ENCODE data around the gene GLIS1. TPM values are rescaled to one million over a fixed set of nuclear protein-coding genes. Genes with fewer than 3 reads are reported as not detected.

GLIS1 gene
- total and polyA plus RNA-seq, 2 experiments from 2014 or later, result 0.26 to 0.31 TPM

DNA sequence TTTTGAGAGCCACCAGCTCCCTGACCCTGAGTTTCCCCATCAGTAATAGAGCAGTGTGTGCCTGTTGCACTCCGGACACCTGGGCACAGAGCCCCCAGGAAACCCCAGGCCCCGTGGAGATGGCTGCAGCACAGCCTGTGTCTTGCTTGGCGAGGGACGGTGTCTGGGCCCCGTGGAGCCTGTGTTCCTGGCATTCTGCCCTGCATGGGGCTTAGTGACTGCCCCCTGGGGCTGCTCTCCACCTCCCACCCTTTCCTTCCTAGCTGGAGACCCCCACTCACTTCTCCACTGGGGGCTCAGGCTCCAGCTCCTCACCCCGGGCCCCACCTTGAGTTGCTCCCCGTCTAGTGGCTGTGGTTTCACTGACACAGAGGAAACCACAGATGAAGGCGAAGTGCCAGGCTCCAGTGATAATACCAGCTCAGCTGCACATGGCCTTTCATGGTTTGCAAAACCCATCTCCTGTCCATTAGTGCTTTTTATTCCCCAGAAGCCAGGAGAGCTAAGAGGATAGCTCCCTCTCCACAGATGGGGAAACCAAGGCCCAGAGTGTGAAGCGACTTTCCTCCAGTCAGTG, 240.3 kb downstream of the GLIS1 start:
- Histone ChIP-seq H2AFZ (no peak overlapping the region), H3F3A (replicated peaks; ENCODE audit: low read depth) (no peaks in the 10 kb centered on the region), H3K4me2 (no peak overlapping the region), H3K79me2 (replicated peaks; ENCODE audit: insufficient read depth) (no peaks in the 10 kb centered on the region), H3K27ac (ENCODE audit: low read depth) (no peak overlapping the region), H3K4me3 (no peak overlapping the region), H3K27me3 (ENCODE audit: insufficient read depth) (no peaks in the 10 kb centered on the region), H4K20me1 (replicated peaks; ENCODE audit: insufficient read depth) (no peaks in the 10 kb centered on the region), H3K9me2 (ENCODE audit: insufficient read depth) (no peaks in the 10 kb centered on the region), H3K4me1 (ENCODE audit: insufficient read depth) (peaks cover 3% of the 10 kb centered on the region; the same call in 1 of the 2 replicates), H3K36me3 (ENCODE audit: insufficient read depth) (no peaks in the 10 kb centered on the region)
- DNase-seq (ENCODE audit: low spot score) (no peak), ATAC-seq (no peak)
- Mint-ChIP-seq H3K27me3 (ENCODE audit: insufficient read depth, low read depth, poor library complexity) (peaks cover 24% of the 10 kb centered on the region), H3K4me3 (no peak overlapping the region), H3K36me3 (ENCODE audit: low read depth) (no peaks in the 10 kb centered on the region), H3K4me1 (peaks cover 15% of the 10 kb centered on the region), H3K27ac (no peak overlapping the region), H3K9me3 (no peaks in the 10 kb centered on the region)
- TF ChIP-seq POLR2AphosphoS5 (IDR thresholded peaks at IDR 0.05; ENCODE audit: low read depth) (no peak), ZNF114 (CRISPR knock-in tag; IDR thresholded peaks at IDR 0.05) (no peak), ZNF331 (CRISPR knock-in tag; IDR thresholded peaks at IDR 0.05; ENCODE audit: low read depth) (no peak), EZH2 (IDR thresholded peaks at IDR 0.05; ENCODE audit: low read depth, unreplicated experiment) (no peak), JUNB (IDR thresholded peaks at IDR 0.05; ENCODE audit: unreplicated experiment) (no peak), CREB1 (CRISPR knock-in tag; IDR thresholded peaks at IDR 0.05; ENCODE audit: low read depth) (no peak), STAT1 (IDR thresholded peaks at IDR 0.05; ENCODE audit: unreplicated experiment) (no peak), NANOG (IDR thresholded peaks at IDR 0.05; ENCODE audit: borderline replicate concordance) (no peak), EZH2phosphoT487 (IDR thresholded peaks at IDR 0.05; ENCODE audit: unreplicated experiment) (no peak)
- TF ChIP-seq, protein P1, sequence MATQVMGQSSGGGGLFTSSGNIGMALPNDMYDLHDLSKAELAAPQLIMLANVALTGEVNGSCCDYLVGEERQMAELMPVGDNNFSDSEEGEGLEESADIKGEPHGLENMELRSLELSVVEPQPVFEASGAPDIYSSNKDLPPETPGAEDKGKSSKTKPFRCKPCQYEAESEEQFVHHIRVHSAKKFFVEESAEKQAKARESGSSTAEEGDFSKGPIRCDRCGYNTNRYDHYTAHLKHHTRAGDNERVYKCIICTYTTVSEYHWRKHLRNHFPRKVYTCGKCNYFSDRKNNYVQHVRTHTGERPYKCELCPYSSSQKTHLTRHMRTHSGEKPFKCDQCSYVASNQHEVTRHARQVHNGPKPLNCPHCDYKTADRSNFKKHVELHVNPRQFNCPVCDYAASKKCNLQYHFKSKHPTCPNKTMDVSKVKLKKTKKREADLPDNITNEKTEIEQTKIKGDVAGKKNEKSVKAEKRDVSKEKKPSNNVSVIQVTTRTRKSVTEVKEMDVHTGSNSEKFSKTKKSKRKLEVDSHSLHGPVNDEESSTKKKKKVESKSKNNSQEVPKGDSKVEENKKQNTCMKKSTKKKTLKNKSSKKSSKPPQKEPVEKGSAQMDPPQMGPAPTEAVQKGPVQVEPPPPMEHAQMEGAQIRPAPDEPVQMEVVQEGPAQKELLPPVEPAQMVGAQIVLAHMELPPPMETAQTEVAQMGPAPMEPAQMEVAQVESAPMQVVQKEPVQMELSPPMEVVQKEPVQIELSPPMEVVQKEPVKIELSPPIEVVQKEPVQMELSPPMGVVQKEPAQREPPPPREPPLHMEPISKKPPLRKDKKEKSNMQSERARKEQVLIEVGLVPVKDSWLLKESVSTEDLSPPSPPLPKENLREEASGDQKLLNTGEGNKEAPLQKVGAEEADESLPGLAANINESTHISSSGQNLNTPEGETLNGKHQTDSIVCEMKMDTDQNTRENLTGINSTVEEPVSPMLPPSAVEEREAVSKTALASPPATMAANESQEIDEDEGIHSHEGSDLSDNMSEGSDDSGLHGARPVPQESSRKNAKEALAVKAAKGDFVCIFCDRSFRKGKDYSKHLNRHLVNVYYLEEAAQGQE (IDR thresholded peaks at IDR 0.05; ENCODE audit: unreplicated experiment), result no peak
- TF ChIP-seq, protein P2, sequence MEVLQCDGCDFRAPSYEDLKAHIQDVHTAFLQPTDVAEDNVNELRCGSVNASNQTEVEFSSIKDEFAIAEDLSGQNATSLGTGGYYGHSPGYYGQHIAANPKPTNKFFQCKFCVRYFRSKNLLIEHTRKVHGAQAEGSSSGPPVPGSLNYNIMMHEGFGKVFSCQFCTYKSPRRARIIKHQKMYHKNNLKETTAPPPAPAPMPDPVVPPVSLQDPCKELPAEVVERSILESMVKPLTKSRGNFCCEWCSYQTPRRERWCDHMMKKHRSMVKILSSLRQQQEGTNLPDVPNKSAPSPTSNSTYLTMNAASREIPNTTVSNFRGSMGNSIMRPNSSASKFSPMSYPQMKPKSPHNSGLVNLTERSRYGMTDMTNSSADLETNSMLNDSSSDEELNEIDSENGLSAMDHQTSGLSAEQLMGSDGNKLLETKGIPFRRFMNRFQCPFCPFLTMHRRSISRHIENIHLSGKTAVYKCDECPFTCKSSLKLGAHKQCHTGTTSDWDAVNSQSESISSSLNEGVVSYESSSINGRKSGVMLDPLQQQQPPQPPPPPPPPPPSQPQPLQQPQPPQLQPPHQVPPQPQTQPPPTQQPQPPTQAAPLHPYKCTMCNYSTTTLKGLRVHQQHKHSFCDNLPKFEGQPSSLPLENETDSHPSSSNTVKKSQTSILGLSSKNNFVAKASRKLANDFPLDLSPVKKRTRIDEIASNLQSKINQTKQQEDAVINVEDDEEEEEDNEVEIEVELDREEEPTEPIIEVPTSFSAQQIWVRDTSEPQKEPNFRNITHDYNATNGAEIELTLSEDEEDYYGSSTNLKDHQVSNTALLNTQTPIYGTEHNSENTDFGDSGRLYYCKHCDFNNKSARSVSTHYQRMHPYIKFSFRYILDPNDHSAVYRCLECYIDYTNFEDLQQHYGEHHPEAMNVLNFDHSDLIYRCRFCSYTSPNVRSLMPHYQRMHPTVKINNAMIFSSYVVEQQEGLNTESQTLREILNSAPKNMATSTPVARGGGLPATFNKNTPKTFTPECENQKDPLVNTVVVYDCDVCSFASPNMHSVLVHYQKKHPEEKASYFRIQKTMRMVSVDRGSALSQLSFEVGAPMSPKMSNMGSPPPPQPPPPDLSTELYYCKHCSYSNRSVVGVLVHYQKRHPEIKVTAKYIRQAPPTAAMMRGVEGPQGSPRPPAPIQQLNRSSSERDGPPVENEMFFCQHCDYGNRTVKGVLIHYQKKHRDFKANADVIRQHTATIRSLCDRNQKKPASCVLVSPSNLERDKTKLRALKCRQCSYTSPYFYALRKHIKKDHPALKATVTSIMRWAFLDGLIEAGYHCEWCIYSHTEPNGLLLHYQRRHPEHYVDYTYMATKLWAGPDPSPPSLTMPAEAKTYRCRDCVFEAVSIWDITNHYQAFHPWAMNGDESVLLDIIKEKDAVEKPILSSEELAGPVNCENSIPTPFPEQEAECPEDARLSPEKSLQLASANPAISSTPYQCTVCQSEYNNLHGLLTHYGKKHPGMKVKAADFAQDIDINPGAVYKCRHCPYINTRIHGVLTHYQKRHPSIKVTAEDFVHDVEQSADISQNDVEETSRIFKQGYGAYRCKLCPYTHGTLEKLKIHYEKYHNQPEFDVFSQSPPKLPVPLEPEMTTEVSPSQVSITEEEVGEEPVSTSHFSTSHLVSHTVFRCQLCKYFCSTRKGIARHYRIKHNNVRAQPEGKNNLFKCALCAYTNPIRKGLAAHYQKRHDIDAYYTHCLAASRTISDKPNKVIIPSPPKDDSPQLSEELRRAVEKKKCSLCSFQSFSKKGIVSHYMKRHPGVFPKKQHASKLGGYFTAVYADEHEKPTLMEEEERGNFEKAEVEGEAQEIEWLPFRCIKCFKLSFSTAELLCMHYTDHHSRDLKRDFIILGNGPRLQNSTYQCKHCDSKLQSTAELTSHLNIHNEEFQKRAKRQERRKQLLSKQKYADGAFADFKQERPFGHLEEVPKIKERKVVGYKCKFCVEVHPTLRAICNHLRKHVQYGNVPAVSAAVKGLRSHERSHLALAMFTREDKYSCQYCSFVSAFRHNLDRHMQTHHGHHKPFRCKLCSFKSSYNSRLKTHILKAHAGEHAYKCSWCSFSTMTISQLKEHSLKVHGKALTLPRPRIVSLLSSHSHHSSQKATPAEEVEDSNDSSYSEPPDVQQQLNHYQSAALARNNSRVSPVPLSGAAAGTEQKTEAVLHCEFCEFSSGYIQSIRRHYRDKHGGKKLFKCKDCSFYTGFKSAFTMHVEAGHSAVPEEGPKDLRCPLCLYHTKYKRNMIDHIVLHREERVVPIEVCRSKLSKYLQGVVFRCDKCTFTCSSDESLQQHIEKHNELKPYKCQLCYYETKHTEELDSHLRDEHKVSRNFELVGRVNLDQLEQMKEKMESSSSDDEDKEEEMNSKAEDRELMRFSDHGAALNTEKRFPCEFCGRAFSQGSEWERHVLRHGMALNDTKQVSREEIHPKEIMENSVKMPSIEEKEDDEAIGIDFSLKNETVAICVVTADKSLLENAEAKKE (CRISPR knock-in tag; IDR thresholded peaks at IDR 0.05), result no peak
- TF ChIP-seq, protein P3, sequence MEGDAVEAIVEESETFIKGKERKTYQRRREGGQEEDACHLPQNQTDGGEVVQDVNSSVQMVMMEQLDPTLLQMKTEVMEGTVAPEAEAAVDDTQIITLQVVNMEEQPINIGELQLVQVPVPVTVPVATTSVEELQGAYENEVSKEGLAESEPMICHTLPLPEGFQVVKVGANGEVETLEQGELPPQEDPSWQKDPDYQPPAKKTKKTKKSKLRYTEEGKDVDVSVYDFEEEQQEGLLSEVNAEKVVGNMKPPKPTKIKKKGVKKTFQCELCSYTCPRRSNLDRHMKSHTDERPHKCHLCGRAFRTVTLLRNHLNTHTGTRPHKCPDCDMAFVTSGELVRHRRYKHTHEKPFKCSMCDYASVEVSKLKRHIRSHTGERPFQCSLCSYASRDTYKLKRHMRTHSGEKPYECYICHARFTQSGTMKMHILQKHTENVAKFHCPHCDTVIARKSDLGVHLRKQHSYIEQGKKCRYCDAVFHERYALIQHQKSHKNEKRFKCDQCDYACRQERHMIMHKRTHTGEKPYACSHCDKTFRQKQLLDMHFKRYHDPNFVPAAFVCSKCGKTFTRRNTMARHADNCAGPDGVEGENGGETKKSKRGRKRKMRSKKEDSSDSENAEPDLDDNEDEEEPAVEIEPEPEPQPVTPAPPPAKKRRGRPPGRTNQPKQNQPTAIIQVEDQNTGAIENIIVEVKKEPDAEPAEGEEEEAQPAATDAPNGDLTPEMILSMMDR (conservative IDR thresholded peaks at IDR 0.05; ENCODE audit: low read depth in 2 of 2), result no peak
- TF ChIP-seq, protein P4, sequence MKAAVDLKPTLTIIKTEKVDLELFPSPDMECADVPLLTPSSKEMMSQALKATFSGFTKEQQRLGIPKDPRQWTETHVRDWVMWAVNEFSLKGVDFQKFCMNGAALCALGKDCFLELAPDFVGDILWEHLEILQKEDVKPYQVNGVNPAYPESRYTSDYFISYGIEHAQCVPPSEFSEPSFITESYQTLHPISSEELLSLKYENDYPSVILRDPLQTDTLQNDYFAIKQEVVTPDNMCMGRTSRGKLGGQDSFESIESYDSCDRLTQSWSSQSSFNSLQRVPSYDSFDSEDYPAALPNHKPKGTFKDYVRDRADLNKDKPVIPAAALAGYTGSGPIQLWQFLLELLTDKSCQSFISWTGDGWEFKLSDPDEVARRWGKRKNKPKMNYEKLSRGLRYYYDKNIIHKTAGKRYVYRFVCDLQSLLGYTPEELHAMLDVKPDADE (IDR thresholded peaks at IDR 0.05), result no peak

Measured in GM23338 (cell line).